ENCODE results near the gene PARM1.

PARM1 gene

DNA sequence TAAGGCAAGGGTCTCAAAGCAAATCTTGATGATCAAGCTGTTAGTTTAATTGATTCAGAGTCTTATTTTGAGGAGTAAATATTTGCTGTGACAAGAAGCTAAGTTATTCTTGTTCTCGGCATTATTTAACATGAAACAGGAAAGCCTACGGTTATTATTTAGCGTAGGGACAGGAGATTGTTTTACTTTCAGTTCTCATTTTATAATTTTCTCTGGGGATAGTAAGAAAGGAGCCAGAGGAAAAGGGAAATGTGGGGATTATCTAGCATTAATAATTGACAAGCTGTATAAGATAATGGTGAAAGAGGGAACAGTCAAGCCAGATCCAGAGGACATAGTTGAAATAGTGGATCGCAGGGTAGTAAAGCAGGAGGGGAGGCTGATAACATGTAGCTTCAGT is 39.7 kb upstream of the PARM1 start:
- Mint-ChIP-seq H3K4me1 (peaks cover 15% of the 10 kb centered on the region), H3K27me3 (ENCODE audit: low read depth, poor library complexity) (peaks cover 9% of the 10 kb centered on the region), H3K9me3 (peaks cover 3% of the 10 kb centered on the region), H3K36me3 (ENCODE audit: low read depth) (no peaks in the 10 kb centered on the region), H3K27ac (no peak overlapping the region), H3K4me3 (no peak overlapping the region)
- TF ChIP-seq, protein P1, sequence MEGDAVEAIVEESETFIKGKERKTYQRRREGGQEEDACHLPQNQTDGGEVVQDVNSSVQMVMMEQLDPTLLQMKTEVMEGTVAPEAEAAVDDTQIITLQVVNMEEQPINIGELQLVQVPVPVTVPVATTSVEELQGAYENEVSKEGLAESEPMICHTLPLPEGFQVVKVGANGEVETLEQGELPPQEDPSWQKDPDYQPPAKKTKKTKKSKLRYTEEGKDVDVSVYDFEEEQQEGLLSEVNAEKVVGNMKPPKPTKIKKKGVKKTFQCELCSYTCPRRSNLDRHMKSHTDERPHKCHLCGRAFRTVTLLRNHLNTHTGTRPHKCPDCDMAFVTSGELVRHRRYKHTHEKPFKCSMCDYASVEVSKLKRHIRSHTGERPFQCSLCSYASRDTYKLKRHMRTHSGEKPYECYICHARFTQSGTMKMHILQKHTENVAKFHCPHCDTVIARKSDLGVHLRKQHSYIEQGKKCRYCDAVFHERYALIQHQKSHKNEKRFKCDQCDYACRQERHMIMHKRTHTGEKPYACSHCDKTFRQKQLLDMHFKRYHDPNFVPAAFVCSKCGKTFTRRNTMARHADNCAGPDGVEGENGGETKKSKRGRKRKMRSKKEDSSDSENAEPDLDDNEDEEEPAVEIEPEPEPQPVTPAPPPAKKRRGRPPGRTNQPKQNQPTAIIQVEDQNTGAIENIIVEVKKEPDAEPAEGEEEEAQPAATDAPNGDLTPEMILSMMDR (IDR thresholded peaks at IDR 0.05) = no peak
- no peak for DNase-seq

DNA sequence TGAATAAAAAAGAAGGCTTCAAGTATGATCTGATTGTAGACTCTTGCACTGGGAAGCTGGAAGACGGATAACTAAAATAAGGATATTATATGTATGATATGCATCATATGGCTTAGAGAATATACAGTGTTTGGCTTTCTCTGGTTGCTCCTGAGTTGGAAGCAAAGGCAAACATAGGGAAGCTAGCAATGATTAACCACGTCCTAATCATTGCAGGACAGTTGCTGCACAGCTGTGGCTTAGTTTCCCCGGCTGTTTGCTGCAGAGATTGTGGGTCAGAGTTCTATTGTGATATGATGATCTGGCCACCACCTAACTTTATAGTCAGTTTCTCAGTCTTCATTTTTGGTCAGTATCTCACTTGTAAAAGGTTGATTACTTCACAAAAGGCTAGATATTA is 36.3 kb upstream of the PARM1 start:
- Mint-ChIP-seq H3K27ac (no peak overlapping the region), H3K9me3 (no peaks in the 10 kb centered on the region), H3K4me1 (no peaks in the 10 kb centered on the region), H3K4me3 (no peak overlapping the region), H3K27me3 (ENCODE audit: low read depth, poor library complexity) (no peaks in the 10 kb centered on the region), H3K36me3 (ENCODE audit: low read depth) (no peaks in the 10 kb centered on the region)
- DNase-seq = no peak
- TF ChIP-seq, protein P1 (IDR thresholded peaks at IDR 0.05) = no peak

DNA sequence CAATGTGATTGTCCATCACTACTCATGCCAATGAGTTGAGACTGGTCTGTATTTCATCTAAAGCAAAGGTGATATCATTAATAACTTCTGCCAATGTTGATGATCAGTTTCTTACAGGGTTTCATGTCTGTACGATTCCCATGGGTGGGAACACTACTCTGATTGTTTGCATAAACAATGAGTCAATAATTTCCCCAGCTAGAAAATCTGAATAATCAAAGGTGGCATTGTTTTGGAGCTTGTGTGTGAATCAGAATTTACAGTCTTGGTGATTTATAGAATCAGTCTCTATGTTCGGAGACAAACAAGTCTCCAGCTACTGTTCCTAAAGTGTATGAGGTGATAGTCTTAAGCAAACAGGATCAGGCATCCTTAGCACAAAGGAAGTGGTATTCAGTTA is 35.5 kb upstream of the PARM1 start:
- Mint-ChIP-seq H3K27me3 (ENCODE audit: low read depth, poor library complexity) (no peaks in the 10 kb centered on the region), H3K4me1 (no peaks in the 10 kb centered on the region), H3K27ac (no peak overlapping the region), H3K36me3 (ENCODE audit: low read depth) (no peaks in the 10 kb centered on the region), H3K9me3 (no peaks in the 10 kb centered on the region), H3K4me3 (no peak overlapping the region)
- no peak for DNase-seq
- TF ChIP-seq, protein P1 (IDR thresholded peaks at IDR 0.05) = no peak

DNA sequence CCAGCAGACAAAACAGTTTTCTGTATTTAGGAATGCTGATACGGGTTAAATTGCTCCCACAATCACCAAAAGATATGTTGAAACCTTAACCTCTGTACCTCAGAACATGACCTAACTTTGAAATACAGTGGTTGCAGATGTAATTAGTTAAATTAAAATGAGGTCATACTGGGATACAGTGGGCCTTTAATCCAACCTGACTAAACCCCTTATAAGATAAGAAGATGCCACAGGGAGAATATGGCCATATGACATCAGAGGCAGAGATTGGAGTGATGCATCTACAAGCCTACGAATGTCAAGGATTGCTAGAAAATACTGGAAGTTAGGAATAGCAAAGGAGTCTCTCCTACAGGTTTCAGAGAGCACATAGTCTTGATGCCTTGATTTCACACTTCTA is 32.1 kb upstream of the PARM1 start:
- H3K27me3 Mint-ChIP-seq (ENCODE audit: low read depth, poor library complexity) = no peaks in the 10 kb centered on the region
- H3K4me1 Mint-ChIP-seq = peaks cover 5% of the 10 kb centered on the region
- no peaks in the 10 kb centered on the region for H3K9me3 Mint-ChIP-seq
- TF ChIP-seq, protein P1 (IDR thresholded peaks at IDR 0.05) = no peak
- H3K27ac Mint-ChIP-seq = no peak overlapping the region
- DNase-seq = no peak
- H3K4me3 Mint-ChIP-seq = no peak overlapping the region
- H3K36me3 Mint-ChIP-seq (ENCODE audit: low read depth) = no peaks in the 10 kb centered on the region

DNA sequence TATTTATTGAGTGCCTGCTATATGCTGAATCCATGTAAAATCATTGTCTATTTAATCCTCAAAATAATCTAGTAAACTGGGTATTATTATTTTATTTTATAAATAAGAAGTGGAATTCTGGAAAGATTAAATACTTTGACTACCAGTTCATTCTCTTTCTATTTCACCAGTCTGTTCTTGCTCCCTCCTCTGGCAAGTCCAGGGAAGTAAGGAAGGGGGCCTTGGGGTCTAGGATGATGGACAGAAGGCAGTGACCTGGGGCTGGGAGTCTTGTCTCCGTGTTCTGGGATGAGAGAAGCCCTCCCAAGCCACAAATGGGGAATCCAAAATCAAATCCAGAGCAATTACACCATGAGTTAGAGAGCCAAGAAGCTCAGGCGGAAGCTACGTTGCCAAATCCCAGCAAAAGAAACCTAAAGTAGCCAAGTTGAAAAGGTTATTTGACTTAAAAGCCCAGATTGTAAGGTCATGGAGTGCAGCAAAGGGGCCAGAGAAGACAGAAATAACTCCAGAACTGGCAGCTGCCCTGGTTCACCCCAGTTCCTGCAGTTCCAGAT is 28.3 kb upstream of the PARM1 start:
- H3K9me3 Mint-ChIP-seq = no peaks in the 10 kb centered on the region
- H3K4me1 Mint-ChIP-seq = peaks cover 20% of the 10 kb centered on the region
- DNase-seq = no peak
- H3K27ac Mint-ChIP-seq = no peak overlapping the region
- no peaks in the 10 kb centered on the region for H3K27me3 Mint-ChIP-seq (ENCODE audit: low read depth, poor library complexity)
- TF ChIP-seq, protein P1 (IDR thresholded peaks at IDR 0.05) = no peak
- no peak overlapping the region for H3K4me3 Mint-ChIP-seq
- H3K36me3 Mint-ChIP-seq (ENCODE audit: low read depth) = no peaks in the 10 kb centered on the region

DNA sequence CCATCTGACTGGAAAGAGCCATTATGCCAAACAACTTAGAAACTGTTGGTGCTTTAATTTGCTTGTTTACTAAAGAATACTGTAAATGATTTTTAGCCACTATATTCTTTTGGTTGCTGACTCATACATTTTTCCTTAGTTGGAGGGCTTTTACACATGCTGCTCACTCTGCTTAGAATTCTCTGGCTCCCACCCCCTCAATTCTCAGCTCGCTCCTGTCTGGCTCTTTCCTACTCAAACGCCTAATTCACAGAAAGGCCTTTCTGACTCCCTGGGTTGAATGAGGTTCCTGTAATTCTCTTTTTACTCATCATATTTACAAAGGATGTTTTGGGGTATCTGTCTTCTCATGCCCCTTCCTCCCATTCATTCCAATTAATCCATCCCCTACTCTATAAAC is 26.1 kb upstream of the PARM1 start:
- H3K9me3 Mint-ChIP-seq = peaks cover 12% of the 10 kb centered on the region

More for the DNA sequence above, 26.1 kb upstream of the PARM1 start:
- Mint-ChIP-seq H3K4me3 (no peak overlapping the region), H3K27ac (no peak overlapping the region), H3K4me1 (peaks cover 20% of the 10 kb centered on the region), H3K27me3 (ENCODE audit: low read depth, poor library complexity) (no peaks in the 10 kb centered on the region), H3K36me3 (ENCODE audit: low read depth) (no peaks in the 10 kb centered on the region)
- DNase-seq = no peak
- TF ChIP-seq, protein P1 (IDR thresholded peaks at IDR 0.05) = no peak

All from nephron progenitor cell (in vitro differentiated cells).